ENCODE measurements around the gene KCNQ4.
A peak's percentile ranks its signal among the peaks of the same experiment; 100 is the strongest.

The KCNQ4 gene

GRCh38 chr1:40820251-40820797 lies 36.7 kb downstream of the KCNQ4 start:
- DNase-seq (ENCODE audit: low spot score): no peak

- DNase-seq (ENCODE audit: low spot score): no peak
These were observed 37.5 kb downstream of the KCNQ4 start for GRCh38 chr1:40820911-40821693.

DNA sequence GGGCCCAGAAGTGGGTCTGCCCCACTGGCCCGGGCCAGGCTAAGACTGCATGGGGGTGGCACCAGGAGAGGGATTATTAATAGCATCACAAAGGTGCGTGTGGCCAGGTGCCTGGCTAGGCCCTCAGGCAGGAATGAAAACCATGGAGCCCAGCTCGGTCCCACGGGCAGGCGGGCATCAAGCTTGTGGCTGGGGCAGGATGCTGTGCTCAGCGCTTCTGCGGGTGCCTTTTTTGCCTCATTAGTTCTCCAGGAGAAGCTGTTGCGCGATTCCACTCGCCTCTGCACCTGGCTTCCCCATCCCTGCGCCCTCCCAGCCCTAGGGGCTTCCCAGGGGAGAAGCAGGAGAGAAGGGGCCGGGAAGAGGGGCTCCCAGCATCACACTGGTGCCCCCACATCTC lies 39.3 kb downstream of the KCNQ4 start:
- no peak for DNase-seq (ENCODE audit: low spot score)

DNA sequence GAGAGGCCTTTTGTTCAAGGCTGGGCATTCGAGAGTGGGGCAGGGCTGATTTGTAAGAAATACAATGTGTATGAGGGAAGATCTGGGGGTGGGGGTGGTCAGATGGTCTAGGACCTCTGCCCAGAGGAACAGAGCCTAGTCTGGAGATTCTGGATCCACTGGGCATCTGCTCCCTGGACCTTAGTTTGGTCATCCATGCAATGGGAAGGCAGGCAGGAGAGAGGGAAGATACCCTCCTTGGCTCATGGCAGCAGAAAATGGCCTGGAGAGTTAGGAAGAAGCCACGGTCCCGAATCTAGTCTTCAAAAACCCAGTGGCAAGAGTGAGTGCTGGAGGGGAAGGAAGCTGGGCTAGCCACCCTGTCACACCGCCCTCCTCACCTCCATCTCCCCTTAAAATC lies 39.8 kb downstream of the KCNQ4 start:
- no peak for DNase-seq (ENCODE audit: low spot score)

DNA sequence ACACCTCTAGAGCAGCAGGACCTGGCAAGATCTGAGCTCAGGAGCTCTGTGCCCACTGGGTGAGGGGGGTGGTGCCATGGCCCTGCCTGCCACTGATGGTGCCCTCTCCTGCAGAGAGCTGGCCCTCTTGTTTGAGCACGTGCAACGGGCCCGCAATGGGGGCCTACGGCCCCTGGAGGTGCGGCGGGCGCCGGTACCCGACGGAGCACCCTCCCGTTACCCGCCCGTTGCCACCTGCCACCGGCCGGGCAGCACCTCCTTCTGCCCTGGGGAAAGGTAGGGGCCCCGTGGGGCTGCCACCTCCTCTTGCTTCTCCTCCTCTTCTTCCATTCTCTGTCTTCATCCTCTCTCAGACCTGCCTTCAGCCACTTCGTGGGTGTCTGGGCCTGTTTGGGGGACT lies 40.4 kb downstream of the KCNQ4 start:
- DNase-seq (ENCODE audit: low spot score): no peak

- peak; percentile 82 for DNase-seq (ENCODE audit: low spot score)
These were observed 41.2 kb downstream of the KCNQ4 start for GRCh38 chr1:40824591-40825434.

GRCh38 chr1:40825435-40825788 lies 41.8 kb downstream of the KCNQ4 start:
- DNase-seq (ENCODE audit: low spot score): no peak

- DNase-seq (ENCODE audit: low spot score): no peak
These were observed 42.4 kb downstream of the KCNQ4 start for GRCh38 chr1:40825996-40826395.

DNA sequence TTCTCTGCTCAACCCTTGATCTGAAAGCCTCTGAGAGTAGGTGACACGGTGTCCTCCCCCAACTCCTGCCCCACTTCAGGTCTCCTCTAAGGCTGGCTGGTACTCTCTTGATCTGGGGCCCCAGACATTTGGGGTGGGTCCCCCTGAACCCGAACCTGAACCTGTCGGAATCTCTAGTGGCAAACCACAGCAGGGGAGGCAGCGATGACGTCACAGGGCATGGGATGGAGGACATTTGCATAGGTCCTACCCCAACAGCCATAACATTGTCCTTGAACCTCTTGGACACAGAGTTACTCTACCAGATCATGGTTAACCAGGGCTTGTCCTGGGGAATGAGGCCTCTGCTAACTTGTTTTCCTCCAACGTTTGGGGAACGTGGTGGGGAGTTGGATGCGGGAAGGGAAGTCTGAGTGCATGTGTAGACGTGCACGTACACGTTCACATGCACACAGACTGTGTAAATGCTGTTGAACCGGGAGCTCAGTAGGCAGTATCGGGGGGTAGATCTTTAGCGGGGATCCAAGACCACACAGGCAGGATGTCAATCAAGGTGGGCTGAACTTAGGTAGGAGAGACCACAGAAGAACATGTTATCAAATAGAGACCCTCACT lies 46.2 kb downstream of the KCNQ4 start:
- no peak for DNase-seq (ENCODE audit: low spot score)

DNA sequence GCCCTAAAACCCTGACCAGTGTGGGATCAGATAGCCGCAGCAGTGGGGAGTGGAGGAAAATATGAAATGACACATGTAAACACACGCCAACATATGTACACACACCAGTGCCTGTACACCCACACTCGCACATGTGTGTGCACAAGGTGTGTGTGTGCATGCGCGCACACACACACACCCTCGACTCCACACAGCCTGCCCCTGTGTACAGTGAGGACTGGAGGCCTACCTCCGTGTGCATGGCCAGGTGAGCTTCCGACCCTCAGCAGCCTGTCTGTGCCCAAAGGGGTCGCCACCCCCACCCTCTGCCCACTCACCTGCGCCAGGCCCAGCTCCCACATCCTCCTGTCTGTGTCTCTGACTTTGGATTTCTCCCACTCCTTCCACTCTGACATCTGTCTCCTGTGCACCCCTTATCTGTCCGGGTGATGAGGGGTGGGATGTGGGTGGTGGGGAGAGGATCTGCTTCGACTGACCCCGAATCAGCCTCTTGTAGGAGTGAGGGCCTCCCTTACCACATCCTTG lies 46.9 kb downstream of the KCNQ4 start:
- no peak for DNase-seq (ENCODE audit: low spot score)

DNA sequence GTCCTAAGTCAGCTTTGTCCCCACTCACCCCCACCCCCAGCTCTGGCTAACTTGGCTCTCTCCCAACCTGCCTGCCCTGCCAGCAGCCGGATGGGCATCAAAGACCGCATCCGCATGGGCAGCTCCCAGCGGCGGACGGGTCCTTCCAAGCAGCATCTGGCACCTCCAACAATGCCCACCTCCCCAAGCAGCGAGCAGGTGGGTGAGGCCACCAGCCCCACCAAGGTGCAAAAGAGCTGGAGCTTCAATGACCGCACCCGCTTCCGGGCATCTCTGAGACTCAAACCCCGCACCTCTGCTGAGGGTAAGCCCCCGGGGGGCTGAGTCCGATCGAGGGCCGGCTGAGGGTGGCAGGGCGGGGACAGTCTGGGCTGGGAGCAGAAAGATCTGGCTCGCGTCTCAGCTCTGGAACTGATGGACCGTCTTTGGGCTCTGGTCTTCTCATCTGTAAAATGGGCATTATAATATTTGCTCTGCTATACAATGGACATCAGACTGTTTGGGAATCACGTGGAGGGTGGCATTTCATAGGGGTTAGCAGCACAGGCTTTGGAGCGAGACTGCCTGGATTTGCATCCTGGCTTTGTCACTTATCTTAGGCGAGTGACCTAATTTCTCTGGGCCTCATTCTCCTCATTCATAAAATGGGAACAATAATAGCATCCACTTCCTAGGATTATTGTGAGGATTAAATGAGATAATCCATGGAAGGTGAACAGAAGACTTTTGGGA lies 47.6 kb downstream of the KCNQ4 start:
- DNase-seq (ENCODE audit: low spot score): no peak

DNA sequence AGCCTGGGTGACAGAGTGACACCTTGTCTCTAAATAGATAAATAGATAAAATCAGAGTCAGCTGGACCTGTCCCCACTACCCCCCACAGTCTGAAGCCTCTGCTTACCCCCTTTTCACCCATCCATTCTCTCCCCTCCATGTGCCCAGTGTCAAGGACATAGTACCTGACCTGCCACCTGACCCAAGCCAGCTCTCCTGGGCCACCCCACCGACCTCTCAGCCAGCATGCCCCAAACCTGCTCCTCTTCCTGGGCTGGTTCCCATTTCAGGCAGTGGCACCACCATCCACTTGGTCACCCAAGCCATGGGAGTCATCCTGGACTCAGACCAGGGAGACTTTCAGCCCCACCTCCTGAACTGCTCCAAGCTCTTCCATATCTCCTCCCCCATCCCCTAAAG lies 50.4 kb downstream of the KCNQ4 start:
- DNase-seq (ENCODE audit: low spot score): no peak

DNA sequence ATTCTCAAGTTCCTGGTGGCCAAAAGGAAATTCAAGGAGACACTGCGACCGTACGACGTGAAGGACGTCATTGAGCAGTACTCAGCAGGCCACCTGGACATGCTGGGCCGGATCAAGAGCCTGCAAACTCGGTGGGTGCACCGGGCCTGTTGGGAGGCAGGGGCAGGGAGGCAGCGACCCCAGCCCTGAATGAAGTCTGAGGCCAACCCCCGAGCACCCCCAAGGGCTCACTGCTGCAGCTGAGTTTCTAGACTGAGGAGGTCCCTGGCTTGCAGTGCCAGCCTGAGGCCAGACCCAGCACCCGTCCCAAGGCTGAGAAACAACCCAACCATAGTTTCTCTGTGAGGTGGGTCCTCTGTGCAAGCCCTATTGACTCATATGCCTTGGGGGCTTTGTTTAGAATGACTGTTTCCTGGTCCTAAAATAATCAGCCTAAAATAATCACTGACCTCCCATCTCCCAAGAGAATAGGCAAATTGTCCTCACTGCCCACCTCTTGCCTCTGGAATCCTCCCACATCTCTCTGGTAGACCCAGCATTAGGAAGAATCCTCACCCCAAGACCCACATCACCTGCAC lies 51.5 kb downstream of the KCNQ4 start:
- no peak for DNase-seq (ENCODE audit: low spot score)

DNA sequence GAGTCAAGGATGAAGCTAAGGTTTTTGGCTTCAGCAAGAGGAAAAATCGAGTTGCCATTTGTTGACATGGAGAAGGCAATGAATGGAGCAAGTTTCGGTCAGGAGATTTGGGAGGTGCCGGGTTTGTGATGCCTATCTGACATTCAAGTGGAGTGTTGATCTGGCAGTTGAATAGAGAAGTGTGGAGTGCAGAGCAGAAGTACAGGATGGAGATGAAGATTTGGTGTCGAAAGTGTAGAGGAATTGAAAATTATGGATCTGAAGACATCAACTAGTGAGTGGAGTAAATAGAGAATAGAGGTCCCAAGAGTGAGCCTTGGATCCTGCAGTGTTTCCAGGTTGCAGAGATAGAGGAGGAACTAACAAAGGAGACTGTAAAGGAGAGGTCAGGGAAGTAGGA lies 52.7 kb downstream of the KCNQ4 start:
- DNase-seq (ENCODE audit: low spot score): no peak

GRCh38 chr1:40837601-40838000 lies 54.0 kb downstream of the KCNQ4 start:
- DNase-seq (ENCODE audit: low spot score): no peak

DNA sequence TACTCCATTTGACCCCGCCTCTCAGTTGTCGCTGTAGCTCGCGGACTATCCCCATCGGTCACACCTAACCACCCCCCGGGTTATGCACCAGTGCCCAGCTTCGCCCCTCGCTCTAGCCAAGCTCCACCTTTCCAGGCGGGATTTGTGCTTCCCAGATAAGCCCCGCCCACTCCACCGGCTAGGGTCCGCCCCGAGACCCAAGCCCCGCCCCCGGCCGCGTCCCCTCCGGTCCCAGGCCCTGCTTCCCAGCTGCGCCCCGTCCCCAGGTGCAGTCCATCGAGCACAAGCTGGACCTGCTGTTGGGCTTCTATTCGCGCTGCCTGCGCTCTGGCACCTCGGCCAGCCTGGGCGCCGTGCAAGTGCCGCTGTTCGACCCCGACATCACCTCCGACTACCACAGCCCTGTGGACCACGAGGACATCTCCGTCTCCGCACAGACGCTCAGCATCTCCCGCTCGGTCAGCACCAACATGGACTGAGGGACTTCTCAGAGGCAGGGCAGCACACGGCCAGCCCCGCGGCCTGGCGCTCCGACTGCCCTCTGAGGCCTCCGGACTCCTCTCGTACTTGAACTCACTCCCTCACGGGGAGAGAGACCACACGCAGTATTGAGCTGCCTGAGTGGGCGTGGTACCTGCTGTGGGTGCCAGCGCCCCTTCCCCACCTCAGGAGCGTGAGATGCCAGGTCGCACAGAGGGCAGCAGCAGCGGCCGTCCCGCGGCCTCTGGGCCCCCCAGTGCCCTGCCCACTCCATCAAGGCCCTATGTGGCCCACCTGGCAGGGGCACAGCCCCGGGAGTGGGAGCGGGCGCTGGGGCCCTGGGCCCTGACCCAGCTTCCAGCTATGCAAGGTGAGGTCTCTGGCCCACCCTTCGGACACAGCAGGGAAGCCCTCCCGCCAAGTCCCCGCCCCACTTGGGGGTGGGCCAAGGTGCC lies 54.7 kb downstream of the KCNQ4 start:
- no peak for DNase-seq (ENCODE audit: low spot score)

DNA sequence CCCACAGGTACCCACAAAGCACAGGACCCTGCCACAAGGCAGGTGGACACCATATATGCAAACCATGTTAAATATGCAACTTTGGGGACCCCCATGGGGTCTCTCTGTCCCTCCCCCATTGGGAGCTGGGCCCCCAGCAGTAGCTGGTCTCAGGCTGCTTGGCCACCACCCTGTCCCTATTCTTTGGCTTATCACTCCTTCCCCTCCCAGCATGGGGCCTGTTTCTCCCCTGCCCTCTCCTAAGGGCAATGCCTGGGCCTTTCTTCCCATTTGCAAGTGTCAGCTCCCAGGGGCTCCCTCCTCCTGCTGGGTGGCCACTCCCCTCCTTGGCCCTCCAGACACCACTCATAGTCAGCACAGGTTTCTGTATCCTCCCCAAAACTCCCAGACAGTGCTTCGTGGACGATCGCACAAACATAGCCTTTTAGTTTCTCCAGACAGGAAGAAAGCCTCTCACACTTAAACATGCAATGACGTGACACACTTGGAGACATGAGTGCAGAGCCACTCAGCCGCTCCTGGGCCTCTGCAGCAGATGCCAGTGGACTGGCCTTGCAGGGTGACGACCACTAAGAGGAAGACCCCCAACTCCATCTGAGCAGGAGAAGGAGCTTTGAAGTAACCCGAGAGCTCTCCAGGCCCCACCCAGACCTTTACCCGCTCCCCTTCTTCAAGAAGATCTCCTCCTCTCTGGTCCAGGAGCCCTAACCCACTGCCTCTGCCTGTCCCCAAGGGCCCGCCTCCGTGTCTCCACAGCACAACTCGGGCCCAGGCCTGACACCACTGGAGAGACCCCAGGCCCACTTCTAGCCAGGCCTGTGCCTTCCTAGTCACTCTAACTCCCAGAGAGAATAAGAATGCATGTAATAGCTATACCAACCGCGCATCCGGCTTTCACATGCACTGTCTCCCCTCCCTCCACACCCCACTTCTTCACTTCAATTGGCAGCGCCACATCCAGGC lies 55.7 kb downstream of the KCNQ4 start:
- DNase-seq (ENCODE audit: low spot score): no peak

GRCh38 chr1:40839943-40840335 lies 56.4 kb downstream of the KCNQ4 start:
- no peak for DNase-seq (ENCODE audit: low spot score)
